NT2/D1 (cell line): ENCODE data around the gene TMEM52.

Experiments
- DNase-seq: peaks from one replicate; pipeline ENCODE4 v3.0.0-alpha.2; 2011; ENCODE audit warnings: low read depth, low spot score
- H3K27me3 ChIP-seq: 2 replicates; pipeline ENCODE4 v1.6.0; 2011; ENCODE audit warnings: mild to moderate bottlenecking; ENCODE audit not compliant: insufficient read length, insufficient read depth
- H3K36me3 ChIP-seq: 2 replicates; pipeline ENCODE4 v1.6.1; 2011; ENCODE audit warnings: mild to moderate bottlenecking, low read length, mixed read lengths; ENCODE audit not compliant: insufficient read depth, insufficient read length
- H3K4me1 ChIP-seq: 2 replicates; pipeline ENCODE4 v1.5.1; 2011; ENCODE audit not compliant: insufficient read depth, insufficient read length
- H3K4me3 ChIP-seq: 2 replicates; pipeline ENCODE4 v1.5.1; 2011; ENCODE audit warnings: low read depth; ENCODE audit not compliant: insufficient read length
- H3K9ac ChIP-seq: 2 replicates; pipeline ENCODE4 v1.6.0; 2011; ENCODE audit warnings: low read depth; ENCODE audit not compliant: insufficient read length
- H3K9me3 ChIP-seq: 2 replicates; pipeline ENCODE4 v1.5.1; 2011; ENCODE audit warnings: mild to moderate bottlenecking, low read length; ENCODE audit not compliant: insufficient read depth
- SUZ12 ChIP-seq: IDR thresholded peaks from 2 replicates; pipeline ENCODE4 v1.6.1; 2011; ENCODE audit not compliant: insufficient read length, insufficient read depth; ENCODE audit errors: extremely low read depth
- YY1 ChIP-seq: IDR thresholded peaks from 2 replicates; pipeline ENCODE4 v1.6.1; 2011; ENCODE audit not compliant: insufficient read length, insufficient read depth
- ZNF274 ChIP-seq: IDR thresholded peaks from 2 replicates; pipeline ENCODE4 v1.6.1; 2011; ENCODE audit warnings: mild to moderate bottlenecking, low read depth, low read length

Gene TMEM52

GRCh38 chr1:1945782-1946393 is 26.8 kb upstream of the TMEM52 start:
- no peak for DNase-seq
- Histone ChIP-seq H3K9ac (no peak overlapping the region), H3K9me3 (0 out of 2 replicates have a peak, but pooled peaks cover 2% of the 10 kb centered on the region), H3K36me3 (no peaks in the 10 kb centered on the region), H3K27me3 (peaks cover 2% of the 10 kb centered on the region), H3K4me1 (peaks cover 13% of the 10 kb centered on the region), H3K4me3 (no peak overlapping the region)
- TF ChIP-seq YY1 (no peak), ZNF274 (no peak), SUZ12 (no peak)

GRCh38 chr1:1943834-1944570 is 24.9 kb upstream of the TMEM52 start:
- peaks cover 2% of the 10 kb centered on the region for H3K27me3 ChIP-seq
- H3K4me1 ChIP-seq, result peaks cover 13% of the 10 kb centered on the region
- no peak for DNase-seq
- H3K36me3 ChIP-seq, result no peaks in the 10 kb centered on the region
- peak overlapping the region; percentile 28 for H3K4me3 ChIP-seq
- H3K9ac ChIP-seq, result peak overlapping the region; percentile 32
- H3K9me3 ChIP-seq, result no peaks in the 10 kb centered on the region
- TF ChIP-seq YY1 (no peak), ZNF274 (no peak), SUZ12 (no peak)

GRCh38 chr1:1942753-1943656 is 23.9 kb upstream of the TMEM52 start:
- Histone ChIP-seq H3K36me3 (no peaks in the 10 kb centered on the region), H3K9ac (no peak overlapping the region), H3K4me1 (peaks cover 13% of the 10 kb centered on the region), H3K27me3 (peaks cover 2% of the 10 kb centered on the region), H3K4me3 (no peak overlapping the region), H3K9me3 (no peaks in the 10 kb centered on the region)
- no peak for DNase-seq
- TF ChIP-seq ZNF274, result no peak
- no peak for TF ChIP-seq YY1
- no peak for TF ChIP-seq SUZ12

- Histone ChIP-seq H3K4me3 (no peak overlapping the region), H3K36me3 (no peaks in the 10 kb centered on the region), H3K9ac (no peak overlapping the region), H3K9me3 (no peaks in the 10 kb centered on the region), H3K4me1 (peaks cover 13% of the 10 kb centered on the region), H3K27me3 (peaks cover 2% of the 10 kb centered on the region)
- DNase-seq, result no peak
- TF ChIP-seq YY1 (no peak), ZNF274 (no peak), SUZ12 (no peak)
Measured at GRCh38 chr1:1941868-1942752, 23.0 kb upstream of the TMEM52 start.

- H3K4me1 ChIP-seq, result peaks cover 13% of the 10 kb centered on the region
- no peak overlapping the region for H3K4me3 ChIP-seq
- H3K27me3 ChIP-seq, result peaks cover 2% of the 10 kb centered on the region
- no peak overlapping the region for H3K9ac ChIP-seq
- H3K36me3 ChIP-seq, result no peaks in the 10 kb centered on the region
- no peak for TF ChIP-seq YY1
- TF ChIP-seq SUZ12, result no peak
- TF ChIP-seq ZNF274, result no peak
- H3K9me3 ChIP-seq, result no peaks in the 10 kb centered on the region
- no peak for DNase-seq
Measured at GRCh38 chr1:1941211-1941841, 22.2 kb upstream of the TMEM52 start.

GRCh38 chr1:1940123-1940425 is 21.0 kb upstream of the TMEM52 start:
- peaks cover 2% of the 10 kb centered on the region for H3K27me3 ChIP-seq
- peaks cover 13% of the 10 kb centered on the region for H3K4me1 ChIP-seq
- no peak for DNase-seq
- TF ChIP-seq ZNF274 (no peak), SUZ12 (no peak), YY1 (no peak)
- no peaks in the 10 kb centered on the region for H3K36me3 ChIP-seq
- no peak overlapping the region for H3K4me3 ChIP-seq
- 0 out of 2 replicates have a peak, but pooled peaks cover 3% of the 10 kb centered on the region for H3K9me3 ChIP-seq
- H3K9ac ChIP-seq, result no peak overlapping the region
